HG02943 (cell line): ENCODE measurements around the gene LRTM2.

Experiments used
- ATAC-seq: cut with Tn5 transposase; IDR thresholded peaks from one replicate; pipeline ENCODE4 v1.9.1; 2021; ENCODE audit warnings: mild to moderate bottlenecking, low read depth, moderate library complexity; ENCODE audit not compliant: unreplicated experiment

LRTM2 gene

DNA sequence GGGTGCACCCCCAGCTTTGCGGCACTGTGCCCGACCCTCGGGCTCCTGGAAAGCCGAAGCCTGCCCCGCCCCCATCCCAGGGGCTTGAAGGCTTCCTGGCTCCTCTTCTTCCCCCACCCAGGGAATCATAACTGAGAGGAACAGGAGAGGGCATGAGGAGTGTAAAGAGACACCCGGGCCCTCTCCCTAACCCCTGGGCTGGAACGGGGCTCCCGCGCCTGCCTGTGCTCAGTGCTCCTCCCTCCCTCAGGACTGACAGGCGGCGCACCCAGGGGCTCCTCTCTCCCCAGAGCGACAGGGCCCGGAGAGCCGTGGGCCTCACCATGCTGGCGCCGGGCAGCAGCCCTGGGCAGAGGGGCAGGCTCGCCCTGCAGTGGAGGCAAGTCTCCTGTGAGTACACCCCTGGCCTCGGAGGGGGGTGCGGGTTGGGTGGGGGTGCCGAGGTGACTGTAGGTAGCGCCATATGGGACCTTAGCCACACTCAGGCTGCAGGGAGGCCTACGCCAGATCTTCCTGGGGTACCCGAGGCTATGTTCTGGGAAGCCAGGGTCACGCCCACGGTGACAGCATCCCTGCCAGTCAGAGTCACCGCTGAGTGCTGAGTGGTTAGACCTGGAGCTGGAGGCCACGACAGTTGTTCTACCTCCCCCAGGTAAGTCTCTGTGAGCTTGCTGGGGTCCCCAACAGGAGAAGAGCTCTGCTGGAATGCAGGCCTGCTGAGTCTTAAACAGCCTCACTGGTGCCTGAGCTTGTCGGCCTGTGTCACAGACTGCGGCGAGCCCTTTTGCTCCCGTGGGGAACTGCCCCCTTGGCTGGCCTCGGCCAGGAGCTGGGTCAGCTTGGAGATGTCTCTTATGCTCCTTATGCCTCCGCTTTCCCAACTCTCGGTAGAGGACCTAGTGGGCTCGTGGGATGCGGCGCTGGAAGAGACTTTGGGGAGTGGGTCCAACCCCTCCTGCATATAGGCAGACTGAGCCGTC lies 7.8 kb downstream of the LRTM2 start:
- ATAC-seq: no peak

DNA sequence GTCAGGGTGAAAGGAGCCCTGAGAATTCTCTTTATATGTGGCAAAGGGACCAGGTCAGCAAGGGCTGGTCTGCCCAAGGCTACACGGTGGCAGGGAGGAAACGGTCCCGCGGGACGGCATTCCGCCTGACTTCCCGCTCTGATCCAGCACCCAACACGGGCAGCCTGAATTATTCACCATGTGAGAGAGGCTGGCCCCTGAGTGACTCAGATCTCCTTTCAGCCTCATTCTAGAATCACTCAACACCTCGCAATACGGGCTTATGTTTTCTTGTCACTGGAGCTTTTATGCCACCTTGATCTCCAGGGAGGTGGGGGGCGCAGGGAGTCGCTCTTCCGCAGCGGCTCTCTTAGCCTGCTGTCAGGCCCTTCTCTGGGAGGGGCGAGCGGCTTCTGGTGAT lies 8.5 kb downstream of the LRTM2 start:
- no peak for ATAC-seq

DNA sequence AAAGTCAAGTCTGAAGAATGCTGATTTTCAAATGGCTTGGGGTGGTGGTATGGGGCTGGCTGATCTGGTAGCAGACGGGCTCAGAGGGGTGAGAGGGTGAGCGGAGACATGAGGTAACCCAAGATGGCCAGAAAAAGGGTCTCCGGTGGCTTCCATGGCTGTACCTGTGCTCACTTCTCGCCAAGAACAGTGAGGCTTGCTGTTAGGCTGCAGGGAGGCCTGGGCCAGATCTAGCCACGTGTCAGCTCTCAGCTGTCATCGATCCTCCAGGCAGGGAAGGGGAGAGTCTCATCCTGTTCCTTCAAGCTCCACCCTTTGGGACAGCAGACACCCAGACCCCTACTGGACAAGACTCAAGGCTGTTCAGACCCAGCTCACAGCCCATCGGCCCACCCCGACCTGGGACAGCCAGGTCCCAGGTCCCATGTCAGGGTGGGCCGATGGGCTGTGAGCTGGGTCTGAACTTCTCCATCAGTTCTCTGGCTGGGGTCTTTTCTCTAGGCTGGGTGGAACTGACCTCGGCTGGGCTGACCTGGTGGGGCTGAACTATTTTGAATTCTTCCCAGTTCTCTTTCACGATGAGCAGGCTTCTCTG lies 9.0 kb downstream of the LRTM2 start:
- ATAC-seq: no peak

DNA sequence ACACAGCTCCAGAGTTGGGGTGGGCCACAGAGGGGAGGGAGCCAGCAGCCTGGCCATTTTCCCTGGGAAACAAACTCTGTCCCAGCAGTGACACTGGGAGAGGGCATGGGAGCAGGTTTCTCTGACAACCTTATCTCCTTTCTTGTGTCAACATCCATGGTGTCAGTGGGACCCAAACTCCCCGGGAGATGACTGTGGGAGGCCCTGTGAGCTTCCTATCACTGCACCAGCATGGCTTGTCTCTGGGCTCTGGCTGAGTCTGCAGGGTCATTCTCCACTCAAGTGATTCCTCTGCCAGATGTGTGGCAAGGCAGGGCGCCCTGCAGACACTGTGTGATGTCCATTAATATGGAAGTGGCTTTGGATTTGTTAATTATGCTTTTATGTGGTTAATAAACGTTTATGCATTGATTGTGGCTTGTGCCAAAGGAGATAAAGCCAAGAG lies 10.1 kb downstream of the LRTM2 start:
- ATAC-seq: no peak

DNA sequence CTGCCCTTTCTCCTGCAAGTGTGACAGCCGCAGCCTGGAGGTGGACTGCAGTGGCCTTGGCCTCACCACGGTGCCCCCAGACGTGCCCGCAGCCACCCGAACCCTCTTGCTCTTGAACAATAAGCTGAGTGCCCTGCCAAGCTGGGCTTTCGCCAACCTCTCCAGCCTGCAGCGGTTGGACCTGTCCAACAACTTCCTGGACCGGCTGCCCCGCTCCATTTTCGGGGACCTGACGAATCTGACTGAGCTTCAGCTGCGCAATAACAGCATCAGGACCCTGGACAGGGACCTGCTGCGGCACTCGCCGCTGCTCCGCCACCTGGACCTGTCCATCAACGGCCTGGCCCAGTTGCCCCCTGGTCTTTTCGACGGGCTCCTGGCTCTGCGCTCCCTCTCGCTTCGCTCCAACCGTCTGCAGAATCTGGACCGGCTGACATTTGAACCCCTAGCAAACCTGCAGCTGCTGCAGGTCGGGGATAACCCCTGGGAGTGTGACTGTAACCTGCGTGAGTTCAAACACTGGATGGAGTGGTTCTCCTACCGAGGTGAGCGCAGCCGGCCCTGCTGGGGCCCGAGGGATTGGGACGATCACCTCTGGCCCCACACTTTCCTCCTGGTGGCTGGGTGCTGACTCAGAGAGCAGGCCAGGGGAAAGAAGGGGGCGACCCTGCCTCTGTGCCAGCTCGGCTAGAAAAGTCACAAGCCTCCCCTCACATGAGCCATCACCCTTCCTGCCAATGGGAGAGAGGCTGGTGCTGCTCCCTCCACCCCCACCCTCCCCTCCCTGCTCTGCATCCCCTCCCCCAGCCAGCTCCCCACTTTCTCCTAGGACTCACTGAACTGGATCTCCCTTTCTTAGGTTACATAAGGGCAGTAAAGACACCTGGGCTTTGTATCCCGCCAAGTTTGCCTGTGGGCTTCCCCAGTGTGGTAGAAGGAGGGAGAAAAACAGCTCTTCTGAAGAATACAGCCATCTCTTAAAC lies 10.9 kb downstream of the LRTM2 start:
- ATAC-seq: no peak

DNA sequence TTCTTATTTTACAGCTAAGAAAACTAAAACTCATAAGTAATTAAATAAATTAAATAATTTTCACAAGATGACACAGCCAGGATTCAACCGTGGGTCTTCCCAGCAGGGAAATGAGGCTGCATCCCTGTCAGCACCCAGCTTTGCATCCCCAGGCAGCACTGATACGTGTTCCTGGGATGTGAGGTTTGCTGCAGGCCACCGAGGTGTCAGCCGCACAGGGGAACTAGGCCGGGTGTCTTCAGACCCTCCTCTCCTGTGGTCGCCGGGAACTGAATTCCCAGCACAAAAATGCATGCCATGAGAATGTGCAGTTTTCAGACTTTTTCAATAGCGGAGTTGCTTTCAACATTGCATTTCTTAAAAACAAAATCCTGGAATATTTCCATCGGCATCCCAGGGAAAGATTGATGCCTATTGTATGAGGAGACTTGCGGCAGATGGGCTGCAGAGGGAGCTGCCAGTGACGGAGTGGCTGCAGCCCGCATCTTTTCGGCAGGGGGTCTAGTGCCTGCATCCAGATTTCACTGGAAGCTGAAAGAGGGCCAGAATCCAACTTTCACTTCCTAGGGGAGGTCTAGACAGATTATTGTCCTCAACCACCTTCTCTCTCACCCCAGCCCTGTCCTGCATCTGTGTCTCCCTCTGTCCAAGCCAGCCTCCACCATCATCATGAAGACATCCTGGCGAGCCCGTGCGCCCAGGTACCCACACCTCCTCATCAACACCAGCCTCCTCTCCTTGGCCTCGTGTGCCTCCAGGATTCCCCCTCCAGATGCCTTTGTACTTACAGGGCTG lies 12.6 kb downstream of the LRTM2 start:
- no peak for ATAC-seq

DNA sequence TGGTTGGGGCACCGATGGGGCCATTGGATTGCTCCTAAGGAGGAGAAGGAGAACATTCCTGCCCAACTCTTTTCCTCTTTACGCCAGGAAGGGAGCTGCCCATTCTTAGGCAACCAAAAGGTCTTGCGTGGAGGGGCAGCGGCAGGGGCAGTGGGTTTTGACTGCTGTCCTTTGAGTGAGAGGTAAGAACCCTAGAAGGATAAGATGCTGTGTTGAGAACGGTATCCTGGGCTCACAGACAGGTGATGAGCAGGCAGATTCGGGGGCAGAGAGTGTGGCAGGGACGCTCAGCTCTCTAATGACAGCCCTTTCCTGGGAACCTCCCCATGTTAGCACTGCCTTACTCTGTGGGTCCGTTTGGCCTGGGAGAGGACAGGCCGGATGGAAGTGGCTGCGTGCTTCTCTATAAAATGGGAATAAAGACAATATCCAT lies 13.2 kb downstream of the LRTM2 start:
- ATAC-seq: no peak

DNA sequence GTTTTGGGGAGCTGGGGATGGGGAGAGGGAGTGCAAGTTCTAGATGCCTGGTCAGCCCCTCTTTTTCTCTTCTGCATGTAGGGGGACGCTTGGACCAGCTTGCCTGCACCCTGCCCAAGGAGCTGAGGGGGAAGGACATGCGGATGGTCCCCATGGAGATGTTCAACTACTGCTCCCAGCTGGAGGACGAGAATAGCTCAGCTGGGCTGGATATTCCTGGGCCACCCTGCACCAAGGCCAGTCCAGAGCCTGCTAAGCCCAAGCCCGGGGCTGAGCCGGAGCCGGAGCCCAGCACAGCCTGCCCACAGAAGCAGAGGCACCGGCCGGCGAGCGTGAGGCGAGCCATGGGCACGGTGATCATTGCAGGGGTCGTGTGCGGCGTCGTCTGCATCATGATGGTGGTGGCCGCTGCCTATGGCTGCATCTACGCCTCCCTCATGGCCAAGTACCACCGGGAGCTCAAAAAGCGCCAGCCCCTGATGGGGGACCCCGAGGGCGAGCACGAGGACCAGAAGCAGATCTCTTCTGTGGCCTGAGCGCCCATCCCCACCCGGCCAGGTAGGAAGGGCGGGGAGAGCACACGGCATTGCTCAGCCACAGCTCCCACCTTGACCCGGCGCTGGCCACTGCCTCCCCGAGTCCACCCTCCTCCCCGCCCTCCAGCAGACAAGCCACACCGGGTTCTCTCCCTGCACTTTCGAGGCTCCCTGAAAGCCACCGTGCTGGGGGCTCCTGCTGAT lies 14.0 kb downstream of the LRTM2 start:
- no peak for ATAC-seq

DNA sequence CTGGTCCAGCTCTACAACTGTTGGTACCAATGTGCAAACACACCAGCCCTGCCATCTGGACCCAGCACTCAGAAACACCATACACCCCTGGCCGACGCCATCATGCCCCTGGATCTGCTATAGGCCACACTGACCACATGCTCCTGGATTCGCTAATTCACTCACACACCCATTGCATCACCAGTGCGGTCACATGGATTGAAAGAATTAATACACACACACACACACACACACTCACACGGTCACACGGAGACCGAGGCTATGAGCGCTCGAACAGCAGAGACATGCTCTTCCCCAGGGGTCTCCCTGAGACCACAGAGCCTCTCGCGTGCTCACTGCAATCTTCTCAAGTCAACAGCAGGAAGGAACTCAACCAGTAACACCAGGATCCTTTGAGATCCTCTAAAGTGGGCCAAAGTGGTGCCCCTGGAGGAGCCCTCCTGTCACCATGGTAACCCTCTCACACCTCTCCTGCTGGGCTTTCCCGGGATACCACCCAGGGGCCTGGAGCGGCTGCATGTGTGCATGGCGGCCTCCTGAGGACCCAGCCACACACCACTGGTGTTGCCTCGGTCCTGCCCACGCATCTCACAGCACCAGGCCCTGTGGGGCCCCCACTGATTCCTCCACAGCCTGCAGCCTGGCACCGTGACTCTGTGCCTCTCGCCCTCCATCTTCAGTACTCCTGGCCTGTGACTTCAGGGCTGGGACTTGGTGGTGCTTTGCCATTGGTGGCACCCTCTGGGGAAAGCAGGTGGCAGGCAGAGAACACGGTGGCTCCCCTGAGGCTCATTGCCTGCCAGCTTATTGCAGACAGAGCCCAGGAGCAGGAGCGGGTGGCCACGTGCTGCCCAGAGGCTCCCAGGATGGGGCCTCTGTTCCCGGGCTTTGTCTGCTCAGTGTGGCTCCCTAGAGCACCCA lies 15.1 kb downstream of the LRTM2 start:
- ATAC-seq: no peak

DNA sequence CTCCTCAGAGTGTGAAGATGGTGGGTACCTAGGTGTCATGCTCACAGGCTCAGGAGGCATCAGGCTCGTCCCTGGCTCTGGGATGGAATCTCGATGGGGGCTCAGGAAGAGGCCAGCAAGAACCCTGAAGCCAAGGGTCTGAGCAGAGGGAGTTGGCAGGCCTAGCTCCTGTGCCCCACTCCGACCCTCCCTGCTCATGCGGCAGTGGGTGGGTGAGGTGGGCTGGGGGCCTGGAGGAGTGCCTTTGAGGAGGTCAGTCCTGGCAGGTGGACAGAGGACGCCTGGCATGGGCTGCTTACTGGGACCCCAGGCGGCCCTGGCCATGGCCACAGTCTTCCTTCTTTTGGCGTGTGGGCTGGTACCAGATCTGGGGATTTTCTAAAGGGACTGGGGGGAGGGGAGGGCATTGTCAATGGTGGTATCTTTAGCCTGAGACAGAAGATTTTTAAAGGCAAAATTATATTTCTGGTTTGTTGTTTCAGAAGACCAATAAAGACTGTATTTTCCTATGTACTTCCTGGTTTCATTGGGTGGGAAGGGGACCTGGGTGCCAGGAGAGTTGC lies 16.0 kb downstream of the LRTM2 start:
- no peak for ATAC-seq

DNA sequence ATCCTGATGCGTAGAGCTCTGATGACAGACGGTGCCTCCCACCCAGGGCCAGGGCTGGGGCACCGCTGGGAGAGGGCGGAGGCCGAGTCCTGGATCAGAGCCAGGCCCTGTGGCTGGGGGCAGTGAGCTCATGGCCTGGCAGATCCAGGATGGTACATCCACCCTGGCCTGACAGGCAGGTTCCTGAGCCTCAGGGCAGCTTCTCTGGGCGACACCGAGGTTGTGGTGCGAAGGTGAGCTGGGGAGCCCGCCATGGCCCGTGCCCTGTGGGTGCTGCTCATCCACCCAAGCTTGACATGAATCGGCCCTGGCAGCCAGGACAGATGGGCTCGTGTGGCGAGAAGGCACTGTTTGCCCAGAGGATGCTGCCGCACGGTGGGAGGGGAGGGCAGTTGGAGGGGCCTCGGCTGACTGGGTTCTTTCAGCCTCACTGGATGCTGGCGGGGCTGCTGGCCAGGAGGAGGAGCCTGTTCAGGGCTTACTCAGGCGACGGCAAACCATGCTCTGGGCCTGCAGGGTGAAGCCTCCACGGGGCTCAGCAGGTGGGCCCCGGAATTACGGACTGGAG lies 16.6 kb downstream of the LRTM2 start:
- no peak for ATAC-seq

DNA sequence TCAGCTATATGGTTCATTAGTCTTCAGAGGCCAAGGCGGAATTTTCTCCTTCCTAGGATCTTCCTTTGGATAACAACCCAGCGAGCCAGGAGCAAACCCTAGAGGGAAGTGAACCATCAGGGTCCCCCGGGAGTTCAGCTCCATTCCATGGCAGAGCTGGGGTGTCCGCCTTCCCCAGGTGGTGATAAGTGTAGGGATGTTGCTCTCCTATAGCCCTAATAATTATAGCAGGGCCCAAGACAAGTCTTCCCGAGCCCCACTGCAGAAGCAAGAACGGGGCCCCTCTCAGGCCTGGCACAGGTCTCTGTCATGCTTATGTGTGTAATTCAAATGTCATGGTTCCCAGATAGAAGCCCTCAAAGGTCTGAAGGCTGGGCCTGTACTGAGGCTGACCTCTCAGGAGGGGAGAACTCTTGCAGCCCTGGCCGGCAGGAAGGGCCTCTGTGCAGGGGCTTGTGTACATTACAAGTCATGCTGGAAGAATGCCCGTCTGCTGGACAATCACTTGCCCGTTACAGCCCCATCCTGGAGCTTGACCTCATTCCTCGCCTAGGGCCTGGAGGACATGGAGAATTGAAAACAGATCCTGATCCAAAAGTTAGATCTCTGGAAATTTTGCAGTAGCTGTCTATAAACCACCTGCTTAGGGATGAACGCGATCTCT lies 17.3 kb downstream of the LRTM2 start:
- no peak for ATAC-seq

DNA sequence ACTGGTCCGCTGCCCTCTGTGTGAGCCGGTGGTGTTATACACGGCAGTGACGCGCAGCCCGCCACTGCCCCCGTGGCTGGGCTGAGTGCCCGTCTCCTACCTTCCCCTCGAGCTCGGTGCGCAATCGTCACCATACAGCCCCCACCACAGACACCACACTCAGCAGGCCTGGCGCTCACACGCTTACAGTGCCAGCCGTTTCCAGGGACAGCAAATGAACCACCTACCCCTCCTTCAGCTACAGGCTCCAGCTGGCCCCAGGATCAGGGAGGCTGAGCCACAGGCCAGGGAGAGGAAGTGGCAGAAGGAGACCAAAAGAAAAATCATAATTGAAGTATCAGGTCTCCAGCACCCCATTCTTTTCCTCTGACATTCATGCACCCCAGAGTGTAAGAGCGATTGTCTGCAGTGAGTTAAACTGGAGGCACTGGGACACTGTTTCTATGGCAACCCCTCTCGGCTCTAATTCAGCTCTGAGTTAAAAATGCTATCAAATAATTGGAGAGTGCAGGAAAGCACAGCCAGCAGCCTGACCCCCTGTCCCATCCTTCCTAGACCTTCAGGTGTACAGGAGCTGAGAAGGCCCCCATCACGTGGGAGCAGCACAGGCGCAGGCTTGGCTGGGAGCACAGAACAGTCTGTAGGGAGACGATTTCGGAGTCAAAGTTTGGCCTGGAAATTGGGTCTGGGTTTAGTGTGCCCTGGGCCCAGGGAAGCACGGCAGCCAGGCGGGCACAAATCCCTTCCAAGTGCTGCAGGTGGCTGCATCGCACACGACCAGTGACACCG lies 18.0 kb downstream of the LRTM2 start:
- ATAC-seq: no peak

DNA sequence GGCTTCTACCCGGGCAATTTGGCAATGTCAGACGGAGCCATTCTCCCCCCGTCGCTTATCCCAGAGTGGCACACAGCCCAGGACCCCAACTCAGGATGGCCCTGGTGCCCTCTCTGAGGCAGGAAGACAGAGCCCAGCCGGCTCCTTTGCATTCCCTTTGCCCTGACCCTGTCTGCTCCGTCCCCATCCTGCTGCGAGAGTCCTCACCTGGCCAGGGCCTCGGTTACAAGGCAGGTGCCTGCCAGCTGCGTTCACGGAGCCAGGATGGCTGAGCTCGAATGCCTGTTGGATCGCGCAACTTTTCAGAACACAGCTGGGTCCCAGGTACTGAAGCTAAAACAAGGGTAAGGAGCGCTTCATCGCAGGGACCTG lies 18.6 kb downstream of the LRTM2 start:
- no peak for ATAC-seq

DNA sequence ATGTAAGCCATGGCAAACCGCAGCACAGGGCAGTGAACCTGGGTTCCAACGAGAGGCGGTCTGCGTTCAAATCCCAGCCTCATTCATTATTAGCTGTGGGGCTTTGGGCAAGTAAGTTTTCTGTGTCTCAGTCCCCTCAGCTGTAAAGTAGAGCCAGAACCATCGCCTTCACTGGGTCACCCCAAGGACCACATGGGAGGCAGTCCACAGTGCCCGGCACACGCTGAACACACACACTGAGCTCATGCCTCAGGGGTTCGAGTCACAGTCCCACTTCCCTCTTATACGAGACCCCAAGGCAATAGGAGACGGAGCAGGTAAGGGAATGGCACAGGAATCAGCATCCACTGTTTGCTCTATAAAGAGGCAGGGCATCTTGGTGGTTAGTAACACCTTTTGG lies 19.1 kb downstream of the LRTM2 start:
- ATAC-seq: no peak
